ENCODE measurements around the gene ENO2.
"Not testable (repeated sequence)": the region's sequence is repeated elsewhere in the genome, so short reads cannot be mapped to it uniquely, and the experiment has no call there.

Gene ENO2

GRCh38 chr12:6914246-6914946 is at the start of gene ENO2:
Gene ENO2, plus strand, starts transcription at chr12:6914580. Its CDS starts 1,253 bp downstream, at chr12:6915833.
- Histone ChIP-seq H3K27me3 (replicated peaks) (no peaks in the 10 kb centered on the region), H3K4me3 (ENCODE audit: low read depth, low read length) (peak within 1 kb of the TSS; percentile 67), H3K36me3 (replicated peaks) (no peaks in the 10 kb centered on the region), H3K27ac (no peak within 1 kb of the TSS)
- in situ Hi-C loops (cut with HindIII; ENCODE audit: low pct_ligation_motif_present, low sequenced_read_pairs) = no loop called here
- peak; percentile 27 for DNase-seq
- TF ChIP-seq CTCF (IDR thresholded peaks at IDR 0.05; ENCODE audit: low read depth, low read length, missing control alignments) = no peak

GRCh38 chr12:6865307-6865706 is 49.1 kb upstream of the ENO2 start:
- in situ Hi-C loops (cut with HindIII; ENCODE audit: low pct_ligation_motif_present, low sequenced_read_pairs); H3K27ac ChIP-seq; H3K27me3 ChIP-seq (replicated peaks); DNase-seq; H3K4me3 ChIP-seq (ENCODE audit: low read depth, low read length): not testable (repeated sequence)
- peaks cover 54% of the 10 kb centered on the region for H3K36me3 ChIP-seq (replicated peaks)

GRCh38 chr12:6866163-6866919 is 48.0 kb upstream of the ENO2 start:
- Histone ChIP-seq H3K4me3 (ENCODE audit: low read depth, low read length) (no peak overlapping the region), H3K36me3 (replicated peaks) (peaks cover 50% of the 10 kb centered on the region), H3K27ac (no peak overlapping the region), H3K27me3 (replicated peaks) (no peaks in the 10 kb centered on the region)
- in situ Hi-C loops (cut with HindIII; ENCODE audit: low pct_ligation_motif_present, low sequenced_read_pairs) = no loop called here
- no peak for TF ChIP-seq CTCF (IDR thresholded peaks at IDR 0.05; ENCODE audit: low read depth, low read length, missing control alignments)
- DNase-seq = no peak

GRCh38 chr12:6866920-6867412 is 47.4 kb upstream of the ENO2 start:
- DNase-seq = peak; percentile 3
- Histone ChIP-seq H3K27me3 (replicated peaks) (no peaks in the 10 kb centered on the region), H3K4me3 (ENCODE audit: low read depth, low read length) (peak overlapping the region; percentile 86), H3K36me3 (replicated peaks) (peaks cover 49% of the 10 kb centered on the region), H3K27ac (no peak overlapping the region)
- in situ Hi-C loops (cut with HindIII; ENCODE audit: low pct_ligation_motif_present, low sequenced_read_pairs) = no loop called here
- no peak for TF ChIP-seq CTCF (IDR thresholded peaks at IDR 0.05; ENCODE audit: low read depth, low read length, missing control alignments)

GRCh38 chr12:6867413-6868210 is 46.8 kb upstream of the ENO2 start, which contains the start of gene TPI1:
Gene TPI1, plus strand, starts transcription at chr12:6867531. Its CDS starts 36 bp downstream, at chr12:6867567.
- Histone ChIP-seq H3K4me3 (ENCODE audit: low read depth, low read length) (peak within 1 kb of the TSS; percentile 86), H3K27ac (peak within 1 kb of the TSS; percentile 49), H3K36me3 (replicated peaks) (peaks cover 45% of the 10 kb centered on the region), H3K27me3 (replicated peaks) (no peaks in the 10 kb centered on the region)
- in situ Hi-C loops (cut with HindIII; ENCODE audit: low pct_ligation_motif_present, low sequenced_read_pairs) = no loop called here
- peak; percentile 65 for DNase-seq
- TF ChIP-seq CTCF (IDR thresholded peaks at IDR 0.05; ENCODE audit: low read depth, low read length, missing control alignments) = no peak
